ENCODE data around the gene CAMK1G. TPM values are rescaled to one million over a fixed set of nuclear protein-coding genes. Genes with fewer than 3 reads are reported as not detected.

CAMK1G gene
- 2.0 and 2.1 TPM in 2 replicates for polyA plus RNA-seq (2011; rRNA removed)
- 2.0 and 2.4 TPM in 2 replicates for polyA minus RNA-seq (2011; rRNA and poly(A)+ RNA removed)

DNA sequence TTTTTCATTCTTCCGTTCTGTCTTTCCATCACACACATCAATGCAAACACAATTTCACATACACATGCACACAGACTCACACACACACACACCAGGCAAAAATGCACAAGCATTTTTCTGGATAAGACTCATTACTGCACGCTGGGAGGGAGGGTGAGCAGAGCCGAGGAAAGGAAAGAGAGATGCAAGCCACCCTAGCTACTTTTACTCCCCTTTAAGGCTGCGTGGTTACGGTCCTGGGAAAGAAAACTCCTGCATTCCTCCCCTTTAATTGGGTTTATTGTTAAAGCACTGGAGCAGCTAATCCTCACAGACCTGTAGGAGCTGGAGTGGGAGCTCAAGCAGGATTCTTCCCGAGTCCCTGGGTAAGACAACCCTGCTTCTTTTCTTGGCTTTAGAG lies at the start of gene CAMK1G:
Gene CAMK1G (plus strand): TSS at position 307 of the 400 bp plus-strand sequence. CDS start 11,270 bp downstream, outside the sequence.
- CTCF ChIA-PET, result interaction anchor here (1.0 to 14.9 kb wide), 11 partner anchors 8 to 229 kb away, joined by 3 to 159 read pairs (median 16); no protein-coding TSS in a partner anchor
- peak; percentile 54 for DNase-seq (ENCODE audit: low read depth, low spot score)
- POLR2A ChIA-PET, result no interaction called here
- peaks cover 2% of the 10 kb centered on the region for H3K27me3 ChIP-seq (ENCODE audit: control insufficient read depth, insufficient read depth, low read length)
- H3K4me3 ChIP-seq (ENCODE audit: low read depth, low read length), result peak within 1 kb of the TSS; percentile 57
- H3K9me3 ChIP-seq (ENCODE audit: control insufficient read depth, insufficient read depth, low read length), result no peaks in the 10 kb centered on the region; the same call in 1 of the 2 replicates
- no peak within 1 kb of the TSS for H3K27ac ChIP-seq (ENCODE audit: low read depth, low read length)
- no peak for TF ChIP-seq CTCF (IDR thresholded peaks at IDR 0.05; ENCODE audit: low read depth, low read length)

DNA sequence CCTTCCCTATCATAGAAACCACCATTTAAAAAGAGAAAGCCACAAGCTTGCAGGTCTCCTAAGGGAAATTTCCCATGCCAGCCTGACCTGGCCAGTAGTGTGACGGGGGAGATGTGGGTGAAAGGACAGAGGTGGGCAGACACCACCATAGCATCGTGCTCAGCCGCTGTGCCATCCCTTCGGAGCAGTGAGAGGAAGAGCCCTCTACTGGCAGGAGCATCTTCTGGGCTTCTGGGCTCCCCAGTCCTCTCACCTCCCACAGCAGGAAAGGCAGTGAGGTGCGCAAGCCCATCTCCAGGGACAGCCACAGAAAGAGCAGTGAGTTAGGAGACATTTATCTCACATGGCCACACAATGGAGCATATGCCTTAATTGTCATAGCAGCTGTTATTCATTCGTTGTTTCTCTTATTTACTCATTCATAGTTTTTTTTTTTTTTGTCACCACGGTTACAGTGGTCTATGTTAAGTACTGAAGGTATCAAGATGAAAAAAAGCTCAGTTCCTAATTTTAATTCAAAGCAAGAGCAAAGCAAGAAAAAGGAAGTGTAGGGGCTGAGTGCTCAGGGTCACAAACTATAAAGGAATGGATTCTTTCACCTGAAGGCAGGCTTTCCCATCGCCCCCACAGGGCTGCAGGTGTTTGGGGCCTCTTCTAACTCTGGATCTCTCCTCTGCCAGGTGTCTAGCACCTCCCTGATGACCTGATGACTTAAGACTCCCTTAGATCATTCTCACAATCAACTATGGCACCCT lies 48.8 kb upstream of the CAMK1G start:
- DNase-seq (ENCODE audit: low read depth, low spot score), result no peak
- Histone ChIP-seq H3K27me3 (ENCODE audit: control insufficient read depth, insufficient read depth, low read length) (peaks cover 3% of the 10 kb centered on the region), H3K27ac (ENCODE audit: low read depth, low read length) (no peak overlapping the region), H3K9me3 (ENCODE audit: control insufficient read depth, insufficient read depth, low read length) (no peaks in the 10 kb centered on the region), H3K4me3 (ENCODE audit: low read depth, low read length) (no peak overlapping the region)
- CTCF ChIA-PET, result interaction anchor here (1.0 to 1.2 kb wide), 2 partner anchors 31 to 331 kb away, joined by 3 read pairs; no protein-coding TSS in a partner anchor
- POLR2A ChIA-PET, result no interaction called here
- no peak for TF ChIP-seq CTCF (IDR thresholded peaks at IDR 0.05; ENCODE audit: low read depth, low read length)

DNA sequence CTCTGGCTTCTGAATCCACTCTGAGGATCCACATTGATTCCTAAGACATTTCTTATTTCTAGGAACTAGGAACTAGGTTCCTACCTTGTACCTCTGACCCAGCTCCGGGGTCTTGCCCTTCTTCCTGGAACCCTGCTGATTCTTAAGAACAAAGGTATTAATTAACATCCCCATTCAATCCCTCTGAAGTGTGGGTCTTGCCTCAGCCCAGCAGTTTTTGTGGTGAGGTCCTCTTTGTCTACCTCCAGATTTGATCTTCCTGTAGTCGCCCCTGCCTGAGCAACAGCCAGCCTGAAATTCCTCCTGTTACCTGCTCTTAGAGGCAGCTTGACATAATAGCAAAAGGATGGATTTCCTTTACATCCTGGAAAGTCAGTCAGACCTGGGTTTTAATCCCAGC lies 46.7 kb upstream of the CAMK1G start:
- no peak for TF ChIP-seq CTCF (IDR thresholded peaks at IDR 0.05; ENCODE audit: low read depth, low read length)
- Histone ChIP-seq H3K27me3 (ENCODE audit: control insufficient read depth, insufficient read depth, low read length) (peaks cover 3% of the 10 kb centered on the region), H3K27ac (ENCODE audit: low read depth, low read length) (no peak overlapping the region), H3K9me3 (ENCODE audit: control insufficient read depth, insufficient read depth, low read length) (no peaks in the 10 kb centered on the region), H3K4me3 (ENCODE audit: low read depth, low read length) (no peak overlapping the region)
- POLR2A ChIA-PET, result no interaction called here
- DNase-seq (ENCODE audit: low read depth, low spot score), result no peak
- CTCF ChIA-PET, result interaction anchor here (1.1 kb wide), 1 partner anchor 30 kb away, joined by 3 read pairs; no protein-coding TSS in a partner anchor

DNA sequence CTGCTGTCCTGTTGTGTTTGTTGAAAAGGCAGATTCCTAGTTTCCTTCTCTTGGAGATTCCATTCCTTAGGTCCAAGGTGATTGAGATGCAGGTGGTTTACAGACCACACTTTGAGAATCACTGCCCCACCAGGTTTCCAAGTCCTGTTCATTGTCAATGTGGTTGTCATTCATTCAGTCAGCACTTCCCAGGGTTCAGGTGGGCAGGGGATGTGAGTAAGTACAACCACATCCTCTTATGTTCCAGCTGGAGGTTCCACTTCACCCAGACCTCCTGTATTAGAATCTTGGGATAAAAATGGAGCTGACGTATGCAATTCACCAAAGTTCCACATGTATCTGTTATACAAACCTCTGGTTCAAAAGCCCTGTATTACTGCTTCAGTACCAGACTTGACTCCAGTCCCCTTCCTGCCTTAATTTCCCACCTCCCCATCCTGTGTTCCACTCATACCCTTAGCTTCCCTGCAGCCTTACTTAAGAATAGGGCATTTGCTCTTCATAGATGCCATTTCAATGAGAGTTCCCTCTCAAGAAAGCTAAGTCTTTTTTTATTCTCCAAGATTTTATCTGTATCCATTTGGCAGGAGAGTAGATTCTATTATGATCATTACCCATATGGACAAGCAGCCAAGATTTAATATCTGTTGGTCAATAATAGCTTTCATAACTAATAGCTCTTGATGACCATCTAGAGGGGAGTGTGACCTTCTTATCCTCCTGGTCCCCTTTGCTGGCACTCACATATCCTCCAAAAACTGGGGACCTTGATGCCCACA lies 46.0 kb upstream of the CAMK1G start:
- no peaks in the 10 kb centered on the region for H3K9me3 ChIP-seq (ENCODE audit: control insufficient read depth, insufficient read depth, low read length)
- no peak overlapping the region for H3K4me3 ChIP-seq (ENCODE audit: low read depth, low read length)
- CTCF ChIA-PET, result interaction anchor here (1.0 to 1.1 kb wide), 2 partner anchors 11 to 29 kb away, joined by 3 read pairs; no protein-coding TSS in a partner anchor
- TF ChIP-seq CTCF (IDR thresholded peaks at IDR 0.05; ENCODE audit: low read depth, low read length), result no peak
- POLR2A ChIA-PET, result no interaction called here
- no peak for DNase-seq (ENCODE audit: low read depth, low spot score)
- no peak overlapping the region for H3K27ac ChIP-seq (ENCODE audit: low read depth, low read length)
- H3K27me3 ChIP-seq (ENCODE audit: control insufficient read depth, insufficient read depth, low read length), result peaks cover 3% of the 10 kb centered on the region

All from AG04450 (cell line).